DMS79 (cell line): ENCODE results near the gene HCST.
A peak's percentile ranks its signal among the peaks of the same experiment; 100 is the strongest.
"Not testable (repeated sequence)": the region's sequence is repeated elsewhere in the genome, so short reads cannot be mapped to it uniquely, and the experiment has no call there.

Experiments
- DNase-seq: peaks from one replicate; lab custom pipeline; 2025; lab: John Stamatoyannopoulos, UW

HCST gene

DNA sequence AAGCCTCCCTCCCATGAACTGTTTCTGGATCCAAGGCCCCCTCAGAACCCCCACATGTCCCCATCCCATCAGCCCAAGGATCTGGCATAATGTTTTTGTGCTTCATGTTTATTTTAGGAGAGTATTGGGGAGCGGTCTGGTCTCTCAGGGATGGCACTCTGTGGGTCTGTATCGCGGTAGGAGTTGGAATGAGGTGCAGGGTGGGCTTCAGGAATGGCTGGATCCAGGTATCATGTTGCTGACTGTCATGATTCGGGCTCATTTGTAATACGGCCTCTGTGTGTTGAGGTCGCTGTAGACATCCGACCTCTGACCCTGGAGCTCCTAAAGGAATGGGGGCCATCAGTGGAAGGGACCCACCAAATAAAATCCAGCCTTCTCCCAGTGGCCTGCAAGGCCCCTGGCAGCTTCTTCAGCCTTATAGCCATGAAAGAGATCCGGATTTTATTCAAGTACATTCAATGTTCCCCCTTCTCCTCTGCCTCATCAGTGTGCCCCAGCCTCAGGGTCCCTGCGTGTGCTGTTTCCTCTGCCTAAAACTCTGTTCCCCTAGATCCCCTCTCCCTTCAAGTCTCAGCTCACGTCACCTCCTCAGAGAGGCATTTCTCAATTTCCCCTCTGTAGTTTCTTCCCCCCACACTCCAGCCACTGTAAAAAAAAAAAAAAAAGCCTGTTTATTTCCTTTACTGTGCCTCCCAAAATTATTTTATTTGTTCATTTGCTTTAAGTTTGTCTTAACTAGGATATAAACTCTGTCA lies 2.2 kb downstream of the HCST start:
- no peak for DNase-seq

DNA sequence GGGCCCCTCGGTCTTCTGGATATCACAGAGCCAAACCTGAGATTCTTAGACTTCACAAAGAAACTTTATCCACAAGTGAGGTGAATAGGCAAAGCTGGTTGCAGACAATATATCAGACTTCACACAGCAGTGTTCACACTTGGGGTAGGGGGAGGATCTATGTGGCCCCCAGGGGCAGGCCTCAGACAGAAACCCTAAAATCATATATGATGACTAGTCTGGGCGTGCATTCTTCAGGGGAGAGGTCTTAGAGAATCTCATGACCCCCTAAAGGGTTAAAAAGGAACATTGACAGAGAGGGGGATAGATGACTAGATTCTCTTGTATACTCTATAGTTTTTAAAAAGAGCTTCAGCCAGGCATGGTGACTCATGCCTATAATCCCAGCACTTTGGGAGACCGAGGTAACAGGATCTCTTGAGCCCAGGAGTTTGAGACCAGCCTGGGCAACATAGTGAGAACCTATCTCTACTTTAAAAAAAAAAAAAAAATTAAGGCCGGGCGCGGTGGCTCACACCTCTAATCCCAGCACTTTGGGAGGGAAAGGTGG lies 2.9 kb downstream of the HCST start:
- DNase-seq: no peak

DNA sequence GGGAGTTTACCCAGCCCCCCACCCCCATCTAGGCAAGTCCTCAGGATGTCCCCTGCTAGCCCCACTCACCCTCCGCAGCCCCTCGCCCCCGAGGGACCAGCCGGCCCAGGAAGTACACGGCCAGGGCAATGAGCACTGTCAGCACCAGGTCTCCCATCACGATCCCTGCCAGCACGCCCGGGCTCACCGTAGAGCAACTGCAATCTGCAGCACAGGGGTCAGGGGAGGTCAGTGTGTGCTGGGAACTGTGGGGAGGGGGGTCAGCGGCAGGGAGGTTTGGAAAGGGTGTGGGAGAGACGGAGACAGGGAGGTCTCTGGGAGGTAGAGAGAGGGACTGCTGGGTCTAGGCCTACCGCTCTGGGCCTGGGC lies 5.0 kb downstream of the HCST start:
- no peak for DNase-seq

DNA sequence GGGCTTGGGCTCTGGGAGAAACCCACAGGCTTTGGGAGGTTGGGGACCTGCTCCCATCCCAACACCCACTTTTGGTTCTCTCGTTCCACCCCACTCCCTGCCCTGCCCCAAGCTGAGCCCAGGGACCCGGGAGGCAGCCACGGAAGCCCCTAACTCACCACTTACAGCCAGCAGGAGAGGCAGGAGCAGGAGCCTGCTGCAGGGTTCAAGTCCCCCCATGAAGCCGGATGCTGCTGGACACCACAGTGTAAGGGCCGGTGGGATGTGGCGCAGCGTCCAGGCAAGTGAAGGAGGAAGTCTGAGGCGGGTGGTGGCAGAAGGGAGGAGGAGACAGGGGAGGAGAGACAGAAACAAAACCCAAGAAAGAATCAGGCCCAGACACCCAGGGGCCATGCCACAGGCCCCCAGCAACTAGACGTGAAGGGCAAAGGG lies 5.7 kb downstream of the HCST start, which contains the start of gene TYROBP:
Gene TYROBP, minus strand, starts transcription at position 286 of the 432 bp plus-strand sequence. Its CDS starts 67 bp downstream, at position 219.
- no peak for DNase-seq

DNA sequence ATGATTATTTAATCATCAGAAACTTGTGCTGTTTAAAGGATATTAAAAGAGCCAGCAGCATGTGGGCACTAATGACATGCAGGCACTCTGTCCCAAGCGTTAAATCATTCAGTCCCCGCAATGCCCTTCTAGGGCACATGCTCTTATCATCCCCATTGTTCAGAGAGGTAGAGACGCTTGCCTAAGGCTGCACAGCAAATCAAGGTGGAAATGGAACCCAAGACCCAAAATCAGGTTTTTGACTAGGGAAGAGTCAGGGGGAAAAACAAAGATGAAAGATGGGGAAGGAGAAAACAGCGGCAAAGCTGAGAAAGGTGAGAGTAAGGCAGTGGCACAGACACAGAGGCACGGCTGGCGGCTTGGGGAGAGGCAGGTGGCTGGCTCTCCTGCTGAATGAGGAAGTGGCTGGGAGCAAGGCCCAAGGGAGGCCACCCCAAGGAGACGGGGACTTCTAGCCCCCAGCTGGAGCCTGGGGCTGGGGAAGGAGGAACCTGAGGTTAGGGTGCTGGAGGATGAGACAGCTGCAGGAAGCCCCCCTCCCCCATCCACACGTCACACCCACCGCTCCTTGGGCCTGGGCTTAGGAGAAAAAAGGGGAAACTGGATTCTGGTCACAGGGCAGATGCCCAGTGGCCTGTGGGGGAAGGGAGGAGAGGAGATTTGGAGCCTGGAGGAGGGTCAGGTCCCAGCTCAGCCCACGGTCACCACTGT lies 6.8 kb downstream of the HCST start:
- no peak for DNase-seq

DNA sequence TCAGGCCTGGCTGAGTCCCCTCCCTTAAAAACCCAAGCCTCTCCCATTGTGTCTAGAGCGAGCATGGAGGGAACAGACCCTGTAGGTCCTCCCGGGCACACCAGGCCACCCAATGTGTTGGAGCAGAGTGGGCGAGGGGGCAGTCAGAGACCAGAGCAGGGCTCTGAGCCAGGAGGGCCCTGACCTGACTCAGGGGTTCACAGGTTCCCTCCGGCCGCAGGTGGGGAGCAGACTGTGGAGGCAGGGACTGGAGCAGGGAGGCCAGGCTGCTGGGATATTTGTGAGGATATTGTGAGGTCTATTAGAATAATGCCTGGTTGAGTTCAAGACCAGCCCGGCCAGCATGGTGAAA lies 7.3 kb downstream of the HCST start:
- DNase-seq: no peak

DNA sequence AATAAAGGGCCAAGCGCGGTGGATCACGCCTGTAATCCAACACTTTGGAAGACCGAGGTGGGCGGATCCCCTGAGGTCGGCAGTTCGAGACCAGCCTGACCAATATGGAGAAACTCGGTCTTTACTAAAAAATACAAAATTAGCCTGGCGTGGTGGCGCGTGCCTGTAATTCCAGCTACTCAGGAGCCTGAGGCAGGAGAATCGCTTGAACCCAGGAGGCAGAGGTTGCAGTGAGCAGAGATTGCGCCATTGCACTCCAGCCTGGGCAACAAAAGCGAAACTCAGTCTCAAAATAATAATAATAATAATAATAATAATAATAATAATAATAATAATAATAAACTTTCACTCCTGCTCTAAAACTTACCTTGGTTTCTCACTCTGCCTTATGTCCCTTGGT lies 8.0 kb downstream of the HCST start:
- DNase-seq: not testable (repeated sequence)

DNA sequence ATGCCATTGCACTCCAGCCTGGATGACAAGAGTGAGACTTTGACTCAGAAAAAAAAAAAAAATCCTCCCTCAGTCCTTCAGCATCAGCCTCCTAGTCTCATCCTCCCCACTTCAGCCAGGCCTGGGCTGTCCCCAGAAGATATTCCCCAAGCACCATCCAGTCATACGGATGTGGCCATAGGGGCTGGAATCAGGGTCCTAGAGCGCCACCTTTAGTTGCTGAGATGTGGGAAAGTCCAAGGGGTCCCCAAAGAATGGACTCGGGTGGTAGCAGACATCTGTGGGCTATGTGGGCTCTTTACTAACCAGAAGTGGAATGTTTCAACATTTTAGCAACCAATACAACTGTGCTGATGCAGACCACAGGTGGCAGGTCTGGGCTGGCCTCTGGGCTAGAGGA lies 8.8 kb downstream of the HCST start:
- DNase-seq: no peak

DNA sequence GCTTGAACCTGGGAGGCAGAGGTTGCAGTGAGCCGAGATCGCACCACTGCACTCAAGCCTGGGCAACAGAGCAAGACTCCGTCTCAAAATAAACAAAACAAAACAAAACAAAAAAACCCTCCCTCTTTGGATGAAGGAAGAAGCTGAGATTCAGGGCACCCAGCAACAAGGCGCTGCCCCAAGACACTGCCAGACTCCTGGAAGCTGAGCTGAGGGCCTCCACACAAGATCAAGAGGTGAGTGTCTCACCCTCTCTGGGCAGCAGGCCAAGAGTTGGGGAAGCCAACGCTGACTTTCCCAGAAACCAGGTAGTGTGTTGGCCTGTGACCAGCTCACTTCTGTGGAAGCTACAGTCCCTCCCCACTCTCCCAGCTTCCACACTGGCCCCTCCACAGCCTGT lies 9.5 kb downstream of the HCST start:
- DNase-seq: peak; percentile 54

DNA sequence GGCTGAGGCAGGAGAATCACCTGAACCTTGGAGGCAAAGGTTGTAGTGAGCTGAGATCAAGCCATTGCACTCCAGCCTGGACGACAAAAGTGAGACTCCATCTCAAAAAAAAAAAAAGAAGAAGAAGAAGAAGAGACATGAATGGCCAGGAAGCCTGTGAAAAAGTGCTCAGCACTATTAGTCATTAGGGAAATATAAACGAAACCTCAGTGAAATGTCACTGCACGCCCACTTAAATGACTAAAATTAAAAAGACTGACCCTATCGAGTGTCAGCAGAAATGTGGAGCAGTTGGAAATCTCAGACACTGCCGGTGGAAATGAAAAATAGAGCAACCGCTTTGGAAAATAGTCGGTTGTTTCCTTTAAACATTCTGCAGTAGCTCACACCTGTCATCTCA lies 11.3 kb downstream of the HCST start:
- no peak for DNase-seq

DNA sequence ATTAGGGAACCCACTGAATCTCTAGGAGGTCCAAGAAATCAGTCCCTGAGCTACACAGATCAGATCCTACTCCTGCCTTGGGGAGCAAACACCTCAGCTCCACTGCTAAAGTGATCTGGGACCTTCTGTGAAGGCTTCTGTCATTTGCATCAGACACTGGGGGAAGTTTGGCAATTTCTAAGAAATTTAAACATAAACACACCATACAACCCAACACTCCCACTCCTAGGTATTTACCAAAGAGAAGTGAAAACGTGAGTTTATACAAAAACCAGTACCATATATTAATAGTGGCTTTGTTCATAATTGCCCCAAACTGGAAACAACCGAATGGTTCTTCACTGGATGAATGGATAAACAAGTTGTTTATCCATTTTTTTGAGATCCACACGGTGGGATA lies 13.1 kb downstream of the HCST start:
- no peak for DNase-seq

DNA sequence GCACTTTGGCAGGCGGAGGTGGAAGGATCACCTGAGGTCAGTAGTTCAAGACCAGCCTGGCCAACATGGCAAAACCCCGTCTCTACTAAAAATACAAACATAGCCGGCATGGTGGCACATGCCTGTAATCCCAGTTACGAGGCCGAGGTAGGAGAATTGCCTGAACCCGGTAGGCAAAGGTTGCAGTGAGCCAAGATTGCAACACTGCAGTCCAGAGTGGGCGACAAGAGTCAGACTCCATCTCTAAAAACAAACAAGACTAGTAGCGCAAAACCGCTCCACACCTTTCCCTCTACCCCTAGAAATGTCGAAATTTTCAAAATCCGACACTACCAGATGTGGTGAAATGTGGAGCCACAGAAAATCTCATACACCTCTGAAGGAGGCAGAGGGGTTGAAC lies 17.0 kb downstream of the HCST start:
- no peak for DNase-seq

DNA sequence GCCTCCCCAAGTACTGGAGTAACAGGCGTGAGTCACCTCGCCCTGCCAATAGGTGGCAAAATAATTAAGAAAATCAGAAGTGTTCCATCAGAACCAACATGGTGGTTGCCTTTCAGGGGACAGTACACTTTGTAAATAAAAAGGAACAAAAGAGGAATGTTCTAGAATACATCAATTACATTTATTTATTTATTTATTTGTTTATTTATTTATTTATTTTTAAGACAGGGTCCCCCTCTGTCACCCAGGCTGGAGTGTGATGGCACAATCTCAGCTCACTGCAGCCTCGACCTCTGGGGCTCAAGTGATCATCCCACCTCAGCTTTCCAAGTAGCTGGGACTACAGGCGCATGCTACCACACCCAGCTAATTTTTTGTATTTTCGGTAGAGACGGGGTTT lies 18.7 kb downstream of the HCST start:
- DNase-seq: no peak

DNA sequence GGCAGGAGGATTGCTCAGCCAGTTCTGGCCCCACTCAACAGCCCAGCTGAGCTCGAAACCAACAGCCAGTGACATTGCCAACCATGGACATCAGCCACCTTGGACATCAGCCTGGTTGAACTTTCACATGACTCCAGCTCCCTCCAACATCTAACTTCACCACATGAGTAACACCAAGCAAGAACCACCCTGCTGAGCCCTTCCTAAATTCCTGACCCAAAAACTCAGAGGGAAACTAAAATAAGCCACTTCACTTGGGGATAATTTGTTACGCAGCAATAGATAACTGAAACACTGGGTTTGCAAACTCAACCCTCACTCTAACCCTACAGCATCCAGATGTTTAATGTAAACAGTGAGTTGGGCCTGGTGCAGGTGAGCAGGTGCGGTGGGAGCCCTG lies 23.2 kb downstream of the HCST start:
- no peak for DNase-seq

DNA sequence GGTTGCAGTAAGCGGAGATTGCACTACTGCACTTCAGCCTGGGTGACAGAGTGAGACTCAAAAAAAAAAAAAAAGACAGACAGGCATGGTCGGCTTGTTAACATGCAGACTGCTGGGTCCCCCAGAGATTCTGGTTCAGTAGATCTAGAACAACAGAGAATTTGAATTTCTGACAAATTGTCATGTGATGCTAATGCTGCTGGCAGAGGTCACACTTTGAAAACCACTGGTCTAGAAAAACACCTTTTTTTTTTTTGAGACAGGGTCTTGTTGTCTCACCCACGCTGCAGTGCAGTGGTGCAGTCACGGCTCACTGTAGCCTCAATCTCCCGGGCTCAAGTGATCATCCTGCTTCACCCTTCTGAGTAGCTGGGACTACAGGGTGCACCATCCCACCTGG lies 26.2 kb downstream of the HCST start:
- no peak for DNase-seq

DNA sequence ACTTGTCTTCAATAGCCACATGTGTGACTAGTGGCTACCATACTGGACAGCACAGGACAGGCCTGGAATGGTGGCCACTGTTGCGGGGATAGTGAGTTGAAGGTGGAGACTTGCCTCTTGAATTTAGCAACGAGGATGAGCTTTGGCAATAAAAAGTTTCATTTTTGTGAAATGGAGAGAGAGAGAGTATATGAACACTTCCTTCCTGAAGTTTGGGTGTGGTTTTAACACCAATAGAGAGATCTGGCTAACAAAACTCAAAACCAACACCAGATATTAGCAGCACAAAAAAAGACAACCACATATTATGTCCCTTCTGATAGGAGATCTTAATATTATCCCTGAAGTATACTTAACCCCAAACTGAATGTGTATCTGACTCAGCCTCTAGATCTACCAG lies 27.5 kb downstream of the HCST start:
- no peak for DNase-seq

DNA sequence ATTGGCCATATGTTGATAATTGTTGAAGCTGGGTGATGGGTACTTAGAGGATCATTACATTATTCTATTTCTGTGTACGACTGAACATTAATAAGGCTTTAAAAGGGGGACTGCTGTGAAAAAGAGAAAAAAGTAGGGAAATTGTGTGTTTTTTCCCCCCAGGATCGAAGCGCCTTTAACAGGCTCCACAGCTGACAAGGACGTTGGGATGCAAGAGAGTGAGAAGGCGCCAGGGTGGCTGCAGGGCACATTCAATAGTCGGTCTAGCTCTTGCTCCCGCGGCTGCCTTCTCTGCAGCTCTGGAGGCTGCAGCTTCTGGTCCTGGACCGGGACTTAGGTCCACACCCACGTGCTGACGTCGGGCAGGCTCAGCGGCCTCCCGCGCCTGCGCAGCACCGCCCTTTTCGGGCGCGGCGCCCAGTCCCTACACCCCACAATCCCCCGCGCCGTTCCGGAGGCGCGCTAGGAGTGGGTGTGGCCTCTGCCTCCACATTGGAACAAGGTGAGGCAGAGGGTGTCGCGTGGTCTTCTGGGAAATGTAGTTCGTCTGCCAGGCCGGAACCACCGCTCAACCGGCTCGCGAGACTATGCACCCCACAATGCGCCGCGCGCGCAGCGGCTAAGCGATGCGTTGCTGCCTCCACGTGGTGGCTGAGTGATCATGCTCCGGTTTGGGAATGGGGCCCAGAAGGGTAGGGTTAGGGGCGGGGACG lies 29.0 kb downstream of the HCST start:
- DNase-seq: peak; percentile 98

DNA sequence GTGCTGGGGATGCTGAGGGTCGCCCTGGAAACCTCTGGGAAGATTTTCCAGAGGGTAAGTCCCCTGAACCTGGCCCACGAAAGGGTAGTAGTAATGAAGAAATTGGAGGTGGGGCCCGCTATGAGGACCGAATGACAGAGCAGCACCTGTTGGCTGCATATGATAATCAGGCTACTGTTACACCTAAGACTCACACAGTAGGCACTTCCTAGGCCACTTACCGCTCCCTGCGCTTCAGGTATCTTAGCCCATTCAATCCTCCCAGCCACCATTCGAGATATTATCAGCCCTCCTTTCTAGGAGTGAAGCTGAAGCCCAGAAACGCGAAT lies 29.5 kb downstream of the HCST start:
- DNase-seq: no peak

DNA sequence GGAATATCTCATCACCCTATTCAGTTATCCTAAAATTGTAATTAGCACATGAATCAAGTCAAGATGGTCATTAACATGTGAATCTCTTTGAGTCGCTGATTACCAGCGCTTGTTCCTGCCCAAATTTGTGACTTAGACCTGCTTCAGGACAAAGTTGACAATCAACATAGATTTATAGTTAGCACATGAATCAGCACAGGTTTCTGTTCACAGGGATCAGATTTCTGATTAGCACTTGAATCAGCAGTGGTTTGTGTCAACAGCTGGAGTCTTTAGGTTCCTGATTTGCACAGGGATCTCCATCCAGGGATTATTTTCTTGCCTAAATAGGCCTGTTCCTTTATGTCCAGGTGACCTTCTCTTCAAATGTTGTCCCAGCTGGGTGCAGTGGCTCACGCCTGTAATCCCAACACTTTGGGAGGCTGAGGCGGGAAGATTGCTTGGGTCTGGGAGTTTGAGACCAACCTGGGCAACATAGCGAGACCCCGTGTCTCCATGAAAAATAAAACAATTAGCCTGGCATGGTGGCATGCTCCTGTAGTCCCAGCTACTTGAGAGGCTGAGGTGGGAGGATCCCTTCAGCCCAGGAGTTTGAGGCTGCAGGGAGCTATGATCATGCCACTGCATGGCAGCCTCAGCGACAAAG lies 30.1 kb downstream of the HCST start:
- no peak for DNase-seq

DNA sequence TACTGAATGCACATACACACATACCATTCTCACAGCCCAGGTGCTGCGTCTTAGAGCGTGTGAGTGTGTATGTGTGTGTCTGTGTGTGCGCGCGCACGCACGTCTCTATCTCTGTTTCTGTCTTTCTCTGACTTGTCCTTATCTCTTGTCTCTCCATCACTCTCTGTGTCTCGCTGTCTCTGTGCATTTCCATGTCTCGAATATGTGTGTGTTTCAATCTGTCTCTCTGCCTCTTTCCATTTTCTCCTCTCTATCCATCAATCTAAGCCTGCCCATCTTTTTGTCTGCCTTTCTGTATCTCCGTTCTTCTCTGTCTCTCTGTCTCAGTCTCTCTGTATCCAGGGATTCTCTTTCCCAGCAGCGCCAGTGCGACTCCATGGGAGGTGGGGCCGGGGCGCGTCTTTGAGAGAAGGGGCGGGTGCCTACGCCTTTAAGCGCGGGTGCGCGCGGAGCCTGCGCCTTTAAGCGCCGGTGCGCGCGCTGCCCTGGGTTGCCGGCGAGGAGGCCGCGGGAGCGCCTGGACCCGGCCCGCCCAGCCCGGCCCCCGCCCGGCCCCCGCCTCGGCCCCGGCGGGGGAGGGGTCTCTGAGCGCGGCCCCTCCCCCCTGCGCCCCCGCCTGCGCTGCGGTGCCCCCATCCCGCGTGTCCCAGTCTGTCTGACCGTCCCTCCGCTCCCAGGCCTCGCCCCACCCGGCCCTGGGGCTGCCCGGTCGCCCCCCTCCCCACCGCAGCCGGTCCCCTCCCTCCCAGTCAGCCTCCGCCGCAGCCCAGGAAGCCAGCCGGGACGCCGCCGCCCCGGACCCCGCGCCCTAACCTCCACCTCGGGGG lies 33.8 kb downstream of the HCST start, which contains the start of gene LRFN3:
Gene LRFN3, plus strand, starts transcription at position 464 of the 827 bp plus-strand sequence. CDS start 3,052 bp downstream, outside the sequence.
- DNase-seq: peak; percentile 35

DNA sequence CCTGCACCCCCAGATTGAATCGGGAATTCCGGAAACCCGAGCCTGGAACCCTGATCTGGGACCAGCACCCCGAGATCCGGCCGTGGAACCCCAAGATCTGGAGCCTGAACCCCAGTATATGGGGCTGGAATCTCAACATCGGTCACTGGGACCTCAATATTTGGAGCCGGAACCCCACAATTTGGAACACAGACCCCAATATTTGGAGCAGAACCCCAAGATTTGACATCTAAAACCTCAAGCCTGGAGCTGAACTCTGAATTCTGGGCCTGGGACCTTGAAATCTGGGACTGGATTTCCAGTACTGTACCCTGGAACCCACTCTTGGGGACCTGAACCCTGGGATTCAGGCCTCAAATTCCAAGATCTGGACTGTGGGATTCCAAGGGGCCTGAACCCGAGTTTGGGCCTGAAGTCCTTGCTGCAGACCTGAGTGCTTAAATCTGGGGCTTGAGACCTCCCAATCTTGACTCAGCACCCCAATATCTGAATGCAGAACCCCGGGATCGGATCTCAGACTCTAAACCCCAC lies 34.5 kb downstream of the HCST start:
- DNase-seq: no peak
